Ramos (cell line): ENCODE data around the gene WDR49.

Experiments
- in situ Hi-C: fragments of 300-500 bp; cut with MboI; formaldehyde crosslinking; loops from one replicate; pipeline ENCODE4 v1.14.3; 2022; ENCODE audit warnings: low sequenced_read_pairs; ENCODE audit not compliant: unreplicated experiment

Gene WDR49

DNA sequence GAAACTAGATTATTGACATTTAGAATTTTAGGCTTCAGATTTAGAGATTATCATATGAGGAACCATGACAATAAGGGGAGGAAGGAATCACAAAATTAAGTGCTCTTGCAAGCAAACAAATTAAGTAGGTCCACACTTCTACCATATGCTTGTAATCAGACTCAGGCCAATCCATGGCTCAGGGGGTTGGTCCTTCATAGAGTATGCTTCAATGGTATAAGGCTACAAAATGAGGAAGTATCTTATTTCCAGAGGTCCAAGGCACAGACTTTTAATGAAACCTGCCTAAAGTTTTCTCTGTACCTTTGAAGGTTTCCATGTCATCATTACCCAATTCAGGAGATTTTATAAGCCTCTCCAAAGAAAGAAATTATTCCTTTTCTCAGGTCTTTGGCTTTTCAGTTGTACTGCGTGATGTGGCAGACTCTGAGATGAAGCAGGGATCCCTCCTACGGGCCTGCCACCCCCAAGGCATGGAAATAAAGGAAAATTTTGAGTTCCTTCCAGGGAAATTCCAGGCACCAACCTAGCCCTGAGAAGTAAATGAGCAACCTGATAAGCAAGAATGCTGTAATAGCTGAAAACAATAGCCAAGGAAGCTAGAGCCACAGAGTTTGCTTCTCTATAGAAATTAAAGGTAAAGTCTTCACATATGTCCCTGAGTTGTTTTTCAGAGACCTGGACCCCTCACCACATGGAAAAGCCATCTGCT is 216.2 kb downstream of the WDR49 start:
- in situ Hi-C loops = no loop called here
